Fibroblast of skin of scalp (primary cell): ENCODE data around the gene GCHFR.

ENCODE experiments used
- DNase-seq: peaks from one replicate; pipeline ENCODE4 v3.0.0-alpha.2; 2013

GCHFR gene

GRCh38 chr15:40776537-40777141, 12.8 kb downstream of the GCHFR start:
- DNase-seq = peak; percentile 34

DNA sequence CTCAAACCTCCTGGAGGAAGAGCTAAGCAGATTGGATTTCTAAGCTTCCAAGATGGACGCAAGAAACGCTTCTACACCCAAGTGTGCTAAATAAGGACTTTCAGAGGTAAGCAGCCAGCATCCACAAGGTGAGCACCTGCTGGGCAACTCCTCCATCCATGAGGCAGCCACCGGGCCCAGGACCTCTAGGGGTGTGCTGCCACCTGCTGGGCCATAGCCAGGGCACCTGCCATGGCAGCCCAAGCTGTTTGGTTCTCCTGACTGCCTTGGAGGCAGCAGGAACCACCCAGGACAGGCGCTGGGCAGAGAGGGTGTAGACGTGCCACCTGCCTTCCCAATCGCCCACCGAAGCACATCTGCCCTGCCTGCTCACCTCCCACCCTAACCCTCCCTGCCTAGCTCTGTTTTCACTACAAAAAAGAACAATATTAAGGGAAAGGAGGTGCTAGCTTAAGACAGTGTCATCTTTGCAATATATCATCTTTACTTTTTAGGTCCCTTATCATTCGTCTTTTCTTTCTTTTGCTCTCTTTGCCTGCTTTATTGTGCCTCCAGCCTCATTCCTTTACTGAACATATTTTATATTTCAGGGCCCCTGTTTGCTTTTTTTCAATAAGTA, 18.9 kb downstream of the GCHFR start:
- DNase-seq = no peak

DNA sequence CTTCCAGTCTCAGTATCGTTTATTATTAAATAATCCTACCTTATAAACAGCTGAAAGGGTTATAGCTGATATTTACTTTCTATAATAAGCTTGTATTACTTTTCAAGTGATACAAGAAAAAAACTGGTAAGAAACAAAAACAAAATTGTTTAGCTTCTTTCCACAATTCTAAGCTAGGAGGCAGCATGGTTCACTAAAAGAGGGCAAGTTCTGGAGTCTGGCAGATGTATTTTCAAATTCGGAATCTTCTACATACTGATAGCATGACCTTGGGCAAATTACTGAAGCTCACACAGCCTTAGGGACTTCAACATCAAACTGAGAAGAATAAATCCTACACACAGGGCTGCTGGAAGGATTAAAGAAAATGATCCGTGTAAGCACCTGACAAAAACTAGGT, 21.3 kb downstream of the GCHFR start:
- DNase-seq = no peak

GRCh38 chr15:40785814-40786213, 21.9 kb downstream of the GCHFR start:
- no peak for DNase-seq

DNA sequence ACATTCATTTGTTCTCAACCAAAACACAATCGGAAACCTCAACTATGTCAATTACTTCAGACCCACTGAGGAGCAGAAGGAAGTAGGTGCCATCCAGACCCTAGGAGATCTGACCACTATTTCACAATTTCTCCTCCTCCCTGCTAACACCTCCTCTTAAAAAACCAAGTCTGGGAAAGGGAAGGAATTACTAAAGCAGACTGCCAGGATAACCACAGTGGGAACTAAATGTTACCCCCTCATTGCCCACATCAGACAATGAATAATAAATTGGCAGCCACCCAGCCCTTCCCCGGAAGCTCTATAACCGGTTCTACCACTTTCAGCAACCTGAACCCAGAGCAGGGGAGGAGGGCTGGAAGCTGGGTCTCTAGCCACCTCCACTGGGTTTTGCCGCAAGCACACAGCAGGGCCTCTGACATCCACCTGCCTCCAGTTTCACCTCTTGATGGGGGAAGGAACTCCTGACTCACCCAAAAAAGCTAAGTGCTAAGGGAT, 23.5 kb downstream of the GCHFR start:
- peak; percentile 67 for DNase-seq

GRCh38 chr15:40787991-40788390, 24.1 kb downstream of the GCHFR start:
- no peak for DNase-seq

GRCh38 chr15:40789119-40789518, 25.3 kb downstream of the GCHFR start:
- DNase-seq = no peak

DNA sequence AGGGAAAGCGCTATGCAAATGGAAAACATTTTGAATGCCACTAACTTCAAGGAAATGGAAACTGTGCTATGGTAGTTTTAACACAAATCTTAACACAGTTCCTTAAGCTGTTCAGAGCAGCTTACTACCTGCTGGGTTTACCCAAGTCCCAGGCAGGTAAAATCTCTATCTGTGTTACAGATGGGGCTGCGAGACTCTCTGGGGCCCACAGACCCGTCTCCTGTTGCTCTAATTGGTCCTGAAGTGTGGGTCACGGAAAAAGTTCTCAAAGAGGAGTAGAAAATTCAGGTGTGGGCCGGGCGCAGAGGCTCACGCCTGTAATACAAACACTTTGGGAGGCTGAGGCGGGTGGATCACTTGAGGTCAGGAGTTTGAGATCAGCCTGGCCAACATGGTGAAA, 26.1 kb downstream of the GCHFR start:
- no peak for DNase-seq

- no peak for DNase-seq
These were observed 26.9 kb downstream of the GCHFR start for GRCh38 chr15:40790718-40791117.

DNA sequence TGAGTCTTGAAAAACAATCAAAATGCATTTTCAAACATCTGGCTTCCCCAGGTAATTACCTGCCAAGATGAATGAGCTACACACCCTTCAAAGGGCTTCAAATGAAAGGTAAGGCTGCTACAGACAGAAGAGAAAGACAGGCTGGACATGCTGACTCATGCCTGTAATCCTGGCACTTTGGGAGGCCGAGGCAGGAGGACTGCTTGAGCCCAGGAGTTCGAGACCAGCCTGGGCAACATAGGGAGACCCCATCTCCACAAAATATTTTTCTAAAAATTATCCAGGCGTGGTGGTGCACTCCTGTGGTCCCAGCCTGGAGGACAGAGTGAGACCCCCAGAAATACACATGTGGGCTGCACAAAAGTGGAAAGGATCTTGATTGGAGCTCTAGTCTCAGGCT, 28.5 kb downstream of the GCHFR start:
- no peak for DNase-seq

DNA sequence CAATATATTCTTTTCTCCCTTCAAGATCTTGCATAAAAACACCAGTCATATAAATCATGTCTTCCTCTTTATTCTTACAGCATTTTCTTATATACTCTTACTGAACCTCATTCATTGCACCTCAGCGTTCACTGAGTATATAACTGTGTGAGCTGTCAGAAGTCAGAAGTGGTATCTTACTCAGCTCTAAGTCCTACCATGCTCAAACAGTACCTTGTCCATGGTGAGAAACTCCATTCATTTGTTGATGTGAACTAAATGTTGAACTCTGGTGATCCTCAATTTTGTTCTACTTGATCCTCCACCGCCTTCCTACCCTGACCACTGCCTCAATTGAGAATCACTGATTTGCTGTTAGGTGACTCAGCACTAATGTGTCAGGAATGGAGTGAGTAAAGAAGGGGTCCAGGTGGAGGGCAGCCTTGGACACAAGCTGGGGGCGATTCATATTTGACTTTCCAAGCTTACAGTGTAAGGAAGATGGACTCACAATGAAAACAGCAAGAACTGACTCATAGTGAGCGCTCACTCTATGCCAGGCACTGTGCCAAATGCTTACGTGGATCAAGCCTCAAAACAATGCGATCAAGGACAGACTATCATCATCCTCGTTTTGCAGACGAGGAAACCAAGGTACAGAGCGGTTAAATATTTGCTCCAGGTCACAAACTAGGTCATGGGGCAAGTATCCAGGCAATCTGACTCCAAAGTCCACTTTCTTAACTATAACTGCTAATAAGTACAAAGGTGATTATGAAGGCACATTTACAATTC, 29.5 kb downstream of the GCHFR start:
- peak; percentile 83 for DNase-seq

DNA sequence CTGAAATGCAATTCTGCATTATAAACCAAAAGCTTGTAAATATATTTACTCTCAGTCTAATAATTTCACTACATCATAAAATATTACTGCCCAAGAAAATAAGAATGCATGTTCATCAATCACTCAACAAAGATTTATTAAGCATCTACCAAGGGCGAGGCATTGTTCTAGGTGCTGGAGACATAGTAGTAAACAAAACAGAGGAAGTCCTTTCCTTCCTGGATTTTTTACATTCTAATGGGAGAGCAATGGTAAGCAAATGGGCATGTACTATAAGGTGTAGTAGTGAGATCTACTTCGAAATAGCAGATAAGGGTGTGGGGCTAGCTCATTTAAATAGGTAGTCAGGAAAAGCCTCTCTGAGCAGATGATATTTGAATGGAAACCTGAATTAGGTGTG, 32.2 kb downstream of the GCHFR start:
- no peak for DNase-seq

DNA sequence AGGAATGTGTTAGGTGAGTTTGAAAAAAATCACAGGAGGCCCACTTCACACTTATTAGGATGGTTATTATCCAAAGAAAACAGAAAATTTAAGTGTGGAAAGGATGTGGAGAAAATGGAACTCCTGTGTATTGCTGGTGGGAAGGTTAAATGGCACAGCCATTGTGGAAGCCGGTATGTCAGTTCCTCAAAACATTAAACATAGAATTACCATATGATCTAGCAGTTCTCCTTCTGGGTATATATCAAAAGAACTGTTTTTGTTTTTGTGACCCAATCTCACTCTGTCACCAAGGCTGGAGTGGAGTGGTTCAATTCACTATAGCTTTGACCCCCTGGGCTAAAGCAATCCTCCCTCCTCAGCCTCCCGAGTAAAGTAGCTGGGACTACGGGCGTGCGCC, 32.6 kb downstream of the GCHFR start:
- DNase-seq = no peak

DNA sequence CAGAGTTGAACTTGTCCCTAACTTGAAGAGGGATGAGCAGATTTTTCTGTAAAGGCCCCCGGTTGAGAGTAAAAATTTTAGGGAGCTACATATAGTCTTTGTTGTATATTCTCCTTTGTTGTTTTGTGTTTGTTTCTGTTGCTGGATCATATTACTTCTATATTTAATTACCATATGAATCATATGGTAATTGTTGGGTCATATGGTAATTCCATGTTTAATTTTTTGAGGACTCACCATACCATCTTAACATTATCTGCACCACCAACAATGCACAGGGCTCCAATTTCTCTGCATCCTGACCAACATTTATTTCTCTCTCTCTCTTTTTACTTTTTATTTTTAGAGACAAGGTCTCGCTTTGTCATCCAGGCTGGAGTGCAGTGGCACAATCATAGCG, 35.7 kb downstream of the GCHFR start:
- DNase-seq = no peak

DNA sequence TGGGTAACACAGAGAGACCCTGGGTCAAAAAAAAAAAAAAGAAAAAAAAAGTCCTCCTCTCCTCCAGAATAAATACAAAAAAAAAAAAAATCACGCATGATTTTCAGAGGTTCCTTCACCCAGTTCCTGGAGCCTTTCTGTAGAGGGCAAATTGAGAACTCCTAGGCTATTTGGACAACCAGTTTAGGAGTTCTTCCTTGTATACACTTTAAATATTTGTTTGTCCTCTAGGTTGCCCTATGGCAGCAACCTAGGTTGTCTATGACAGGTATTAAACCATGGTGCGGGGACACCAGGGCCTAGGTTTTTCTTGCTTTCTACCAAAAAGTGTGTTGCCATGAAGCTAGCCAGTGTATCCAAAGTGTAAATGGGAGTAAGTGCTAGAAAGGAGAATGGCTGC, 39.2 kb downstream of the GCHFR start:
- DNase-seq = no peak

- DNase-seq = no peak
These were observed 39.8 kb downstream of the GCHFR start for GRCh38 chr15:40803688-40804087.

GRCh38 chr15:40806672-40807027, 42.8 kb downstream of the GCHFR start:
- no peak for DNase-seq

DNA sequence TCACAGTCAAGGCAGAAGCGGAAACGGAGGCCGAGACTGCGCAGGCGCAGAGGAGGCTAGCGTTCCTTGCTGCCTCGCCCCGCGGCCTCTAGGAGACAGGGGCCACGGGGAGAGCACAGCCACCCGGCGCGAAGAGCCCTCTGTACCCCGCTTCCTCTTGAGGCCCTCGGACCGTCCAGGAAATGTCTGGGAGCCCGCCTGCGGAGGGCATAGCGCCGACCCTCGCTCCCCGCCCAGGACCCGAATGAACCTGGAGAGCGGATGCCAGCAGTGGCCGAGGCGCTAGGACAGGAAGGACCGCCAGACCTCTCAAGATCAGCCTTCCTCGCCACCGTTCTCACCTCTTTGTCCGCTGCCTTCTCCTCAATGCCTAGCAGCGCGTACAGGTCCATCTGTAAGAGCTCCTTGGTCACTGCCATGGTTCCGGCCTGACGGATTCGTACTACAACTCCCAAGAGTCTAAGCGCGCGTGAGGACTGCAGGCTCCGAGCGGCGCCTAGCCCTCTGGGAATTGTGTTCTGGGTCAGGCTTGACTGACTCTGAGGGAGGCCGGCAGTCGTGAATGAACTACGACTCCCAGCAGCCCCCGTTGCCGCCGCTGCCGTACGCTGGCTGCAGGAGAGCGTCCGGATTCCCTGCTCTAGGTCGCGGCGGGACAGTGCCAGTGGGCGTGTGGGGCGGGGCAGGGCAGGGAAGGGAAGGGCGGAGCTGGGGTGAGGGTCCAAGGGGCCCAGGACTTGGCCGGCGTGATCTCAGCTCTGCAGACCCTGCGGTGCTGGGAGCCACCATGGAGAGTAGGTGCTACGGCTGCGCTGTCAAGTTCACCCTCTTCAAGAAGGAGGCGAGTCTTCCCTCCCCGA, 43.4 kb downstream of the GCHFR start, which contains the start of the genes DNAJC17 and ZFYVE19:
Gene DNAJC17 (minus strand): TSS at position 446 of the 860 bp plus-strand sequence. CDS start 27 bp downstream, at position 419.
Gene ZFYVE19 (plus strand): TSS at position 62 of the 860 bp plus-strand sequence. CDS start 501 bp downstream, at position 563.
- peak; percentile 98 for DNase-seq

GRCh38 chr15:40807888-40808461, 44.1 kb downstream of the GCHFR start:
- DNase-seq = no peak

DNA sequence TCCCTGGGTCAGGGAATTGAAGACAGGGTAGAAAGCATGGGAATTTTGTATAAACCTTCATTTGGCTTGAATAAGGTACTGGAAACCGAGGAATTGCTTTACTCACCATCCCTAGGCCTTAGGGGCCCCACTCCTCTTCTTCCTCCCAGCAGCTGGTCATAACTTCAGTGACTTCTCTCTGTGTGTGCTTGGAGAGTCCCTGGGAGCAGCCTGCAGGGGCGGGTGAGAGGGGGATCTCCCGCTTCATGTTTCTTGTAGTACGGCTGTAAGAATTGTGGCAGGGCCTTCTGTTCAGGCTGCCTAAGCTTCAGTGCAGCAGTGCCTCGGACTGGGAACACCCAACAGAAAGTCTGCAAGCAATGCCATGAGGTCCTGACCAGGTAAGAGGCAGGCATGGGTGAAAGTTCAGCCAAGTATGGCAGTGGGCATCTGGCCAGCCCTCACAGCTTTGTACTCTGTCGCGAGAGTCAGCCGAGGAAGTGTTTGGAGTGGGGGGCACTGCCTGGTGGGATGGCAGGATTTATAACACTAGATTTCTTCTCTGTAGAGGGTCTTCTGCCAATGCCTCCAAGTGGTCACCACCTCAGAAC, 45.1 kb downstream of the GCHFR start:
- DNase-seq = no peak

- no peak for DNase-seq
These were observed 49.0 kb downstream of the GCHFR start for GRCh38 chr15:40812721-40813425.
